GM12878 (cell line): Measurements from ENCODE around the gene S100A12.

Source experiments
- EGR1 ChIP-seq, 2 experiments: IDR thresholded peaks; 1 replicate in 1 of 2; 2 replicates in 1 of 2; pipeline ENCODE4 v1.6.1; 2011 to 2012; ENCODE audit warnings: low read depth in 2 of 2, low read length in 2 of 2, borderline replicate concordance in 1 of 2, mild to moderate bottlenecking in 1 of 2, moderate library complexity in 1 of 2
- EP300 ChIP-seq, 2 experiments: fragments of 150-350 bp in 1 of 2; IDR thresholded peaks; 2 replicates each; pipeline ENCODE4 v1.6.1; 2011 to 2012; ENCODE audit warnings: low read depth in 2 of 2, low read length in 2 of 2, borderline replicate concordance in 1 of 2, improper control_type of control experiment in 1 of 2, inconsistent platforms in 1 of 2; ENCODE audit not compliant: control insufficient read depth in 1 of 2
- EZH2 ChIP-seq: IDR thresholded peaks from 2 replicates; pipeline ENCODE4 v1.6.1; 2012; ENCODE audit warnings: low read depth, mild to moderate bottlenecking, control low read depth, inconsistent platforms, low read length, borderline replicate concordance; ENCODE audit not compliant: control insufficient read depth
- IRF3 ChIP-seq: fragments of 450-650 bp; IDR thresholded peaks from 2 replicates; pipeline ENCODE4 v1.6.1; 2014; ENCODE audit warnings: mild to moderate bottlenecking
- POLR2A ChIP-seq: IDR thresholded peaks from 2 replicates; pipeline ENCODE4 v1.6.1; 2011; ENCODE audit warnings: low read depth, mild to moderate bottlenecking, low read length
- RAD21 ChIP-seq: IDR thresholded peaks from 2 replicates; pipeline ENCODE4 v1.6.1; 2011; ENCODE audit warnings: mild to moderate bottlenecking, low read depth, low read length, moderate library complexity; ENCODE audit not compliant: insufficient read depth
- SP1 ChIP-seq: IDR thresholded peaks from one replicate; pipeline ENCODE4 v1.6.1; 2011; ENCODE audit warnings: low read depth, low read length

GRCh38 chr1:153358691-153358975 is 16.8 kb downstream of the S100A12 start:
- TF ChIP-seq EGR1 (IDR thresholded peaks at IDR 0.05; ENCODE audit: borderline replicate concordance in 1 of 2, low read depth in 2 of 2, low read length in 2 of 2) (no peak), SP1 (no peak), RAD21 (no peak), EP300 (IDR thresholded peaks at IDR 0.05; ENCODE audit: borderline replicate concordance in 1 of 2, control insufficient read depth in 1 of 2, low read depth in 2 of 2, low read length in 2 of 2) (no peak), POLR2A (no peak), EZH2 (no peak), IRF3 (no peak)
